ENCODE results near the gene FGF5.

DNA sequence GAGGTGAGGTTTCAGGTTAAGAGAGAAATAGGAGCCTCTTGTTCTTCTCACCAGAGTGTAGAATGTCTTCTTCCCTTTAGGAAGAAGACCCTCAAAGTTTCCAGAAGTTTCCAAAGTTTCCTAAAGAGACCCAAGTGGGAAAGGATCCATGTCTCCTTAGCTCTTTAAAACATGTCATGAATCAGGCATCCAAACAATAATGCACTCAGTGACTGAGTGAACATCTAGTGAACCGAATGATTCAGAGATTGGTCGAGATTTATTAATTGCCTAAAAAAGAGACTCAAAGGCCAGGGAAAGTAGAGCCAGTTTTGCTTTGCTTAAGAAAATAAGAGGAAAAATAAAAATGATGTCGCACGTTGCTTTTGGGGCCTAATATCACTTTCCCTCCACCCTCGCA lies 29.4 kb downstream of the FGF5 start:
- TF ChIP-seq, protein P1, sequence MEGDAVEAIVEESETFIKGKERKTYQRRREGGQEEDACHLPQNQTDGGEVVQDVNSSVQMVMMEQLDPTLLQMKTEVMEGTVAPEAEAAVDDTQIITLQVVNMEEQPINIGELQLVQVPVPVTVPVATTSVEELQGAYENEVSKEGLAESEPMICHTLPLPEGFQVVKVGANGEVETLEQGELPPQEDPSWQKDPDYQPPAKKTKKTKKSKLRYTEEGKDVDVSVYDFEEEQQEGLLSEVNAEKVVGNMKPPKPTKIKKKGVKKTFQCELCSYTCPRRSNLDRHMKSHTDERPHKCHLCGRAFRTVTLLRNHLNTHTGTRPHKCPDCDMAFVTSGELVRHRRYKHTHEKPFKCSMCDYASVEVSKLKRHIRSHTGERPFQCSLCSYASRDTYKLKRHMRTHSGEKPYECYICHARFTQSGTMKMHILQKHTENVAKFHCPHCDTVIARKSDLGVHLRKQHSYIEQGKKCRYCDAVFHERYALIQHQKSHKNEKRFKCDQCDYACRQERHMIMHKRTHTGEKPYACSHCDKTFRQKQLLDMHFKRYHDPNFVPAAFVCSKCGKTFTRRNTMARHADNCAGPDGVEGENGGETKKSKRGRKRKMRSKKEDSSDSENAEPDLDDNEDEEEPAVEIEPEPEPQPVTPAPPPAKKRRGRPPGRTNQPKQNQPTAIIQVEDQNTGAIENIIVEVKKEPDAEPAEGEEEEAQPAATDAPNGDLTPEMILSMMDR (IDR thresholded peaks at IDR 0.05), result no peak
- TF ChIP-seq POLR2A (IDR thresholded peaks at IDR 0.05), result no peak

All from heart left ventricle (tissue), 13 donors.